AG04449 (cell line): Measurements from ENCODE around the gene UBXN2A.
"Not testable (repeated sequence)": the region's sequence is repeated elsewhere in the genome, so short reads cannot be mapped to it uniquely, and the experiment has no call there.

Source experiments
- CTCF ChIA-PET: fragments of 350-600 bp; formaldehyde crosslinking; extraction: SDS; loops from one replicate; lab custom pipeline; 2021; ENCODE audit warnings: antibody characterized with exemption; lab: Yijun Ruan, JAX
- POLR2A ChIA-PET: fragments of 400-600, 350-600 bp; formaldehyde crosslinking; extraction: SDS; loops from one replicate; lab custom pipeline; 2020; ENCODE audit warnings: antibody characterized with exemption, inconsistent platforms; lab: Yijun Ruan, JAX
- DNase-seq: peaks from one replicate; pipeline ENCODE4 v3.0.0-alpha.2; 2010; ENCODE audit warnings: low read depth, low spot score
- H3K4me3 ChIP-seq: 2 replicates; pipeline ENCODE4 v1.5.1; 2011; ENCODE audit warnings: low read depth, mild to moderate bottlenecking, control low read depth, low read length
- CTCF ChIP-seq: IDR thresholded peaks from one replicate; pipeline ENCODE4 v1.5.1; 2011; ENCODE audit warnings: mild to moderate bottlenecking, moderate library complexity, low read length, control low read depth, inconsistent platforms; ENCODE audit not compliant: insufficient read depth; ENCODE audit errors: missing control alignments

Gene UBXN2A

DNA sequence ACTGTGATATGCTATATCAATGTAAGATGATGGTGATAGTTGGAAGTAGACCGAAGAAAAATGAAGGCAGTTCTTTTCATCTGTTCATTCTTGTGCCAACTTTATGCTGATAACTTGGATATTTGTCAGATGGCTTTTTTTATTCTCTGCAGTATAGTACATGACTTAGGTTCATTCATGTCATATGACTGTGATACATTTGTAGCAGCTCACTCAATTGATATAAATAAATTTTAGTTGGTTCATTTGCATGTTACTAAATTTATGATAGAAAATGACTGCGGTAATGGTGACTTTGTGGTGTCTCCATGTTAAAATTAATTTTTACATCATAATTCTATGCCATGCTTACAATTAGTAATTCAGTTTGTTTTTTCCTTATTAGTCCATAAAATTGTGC, 7.1 kb downstream of the UBXN2A start:
- no peak for DNase-seq
- no peak overlapping the region for H3K4me3 ChIP-seq
- TF ChIP-seq CTCF = no peak
- ChIA-PET CTCF (no interaction called here), POLR2A (no interaction called here)

- H3K4me3 ChIP-seq, DNase-seq, POLR2A ChIA-PET: not testable (repeated sequence)
- CTCF ChIA-PET = interaction anchor here (1.5 kb wide), 1 partner anchor 25 kb away, joined by 6 read pairs; the partner anchor contains the start of gene ATAD2B
Measured at GRCh38 chr2:23952558-23952957, 12.3 kb downstream of the UBXN2A start.

DNA sequence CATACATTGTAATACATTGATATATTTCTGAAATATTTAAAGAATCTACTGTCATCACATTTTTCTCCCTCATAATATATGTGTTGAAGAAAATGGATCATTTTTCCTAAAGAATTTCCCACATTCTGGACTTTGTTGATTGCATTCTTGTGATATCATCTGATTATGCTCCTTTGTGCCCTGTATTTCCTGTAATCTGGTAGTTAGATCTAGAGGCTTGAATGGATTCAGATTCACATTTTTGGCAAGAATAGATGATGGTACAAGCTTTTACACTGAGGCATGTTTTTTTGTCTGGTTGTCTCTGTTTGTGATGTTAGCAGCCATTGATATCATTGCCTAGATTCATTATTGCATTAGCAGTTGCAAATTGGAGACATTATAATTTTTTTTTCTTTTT, 13.4 kb downstream of the UBXN2A start:
- CTCF ChIA-PET = interaction anchor here (1.0 kb wide), 1 partner anchor 26 kb away, joined by 4 read pairs; the partner anchor contains the start of gene ATAD2B
- POLR2A ChIA-PET = no interaction called here
- no peak for TF ChIP-seq CTCF
- H3K4me3 ChIP-seq = no peak overlapping the region
- no peak for DNase-seq

GRCh38 chr2:23954325-23955014, 14.2 kb downstream of the UBXN2A start:
- TF ChIP-seq CTCF = no peak
- CTCF ChIA-PET = no interaction called here
- no peak for DNase-seq
- no peak overlapping the region for H3K4me3 ChIP-seq
- POLR2A ChIA-PET = no interaction called here

DNA sequence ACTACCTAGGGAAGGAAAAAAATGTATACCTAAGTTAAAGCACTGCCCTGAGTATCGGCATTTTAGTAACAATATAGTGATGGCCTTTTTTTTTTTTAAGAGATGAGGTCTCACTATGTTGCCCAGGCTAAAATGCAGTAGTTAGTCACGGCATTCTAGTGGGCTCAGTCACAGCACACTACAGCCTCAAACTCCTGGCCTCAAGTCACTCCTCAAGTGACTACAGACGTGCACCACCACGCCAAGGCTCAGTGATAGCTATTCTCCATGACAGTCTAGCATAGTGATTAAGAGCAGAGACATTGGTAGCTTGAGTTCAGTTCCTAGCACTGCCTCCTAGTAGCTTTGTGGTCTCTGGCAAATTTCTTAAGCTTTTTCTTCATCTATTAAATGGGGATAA, 27.6 kb downstream of the UBXN2A start:
- POLR2A ChIA-PET = no interaction called here
- no peak overlapping the region for H3K4me3 ChIP-seq
- TF ChIP-seq CTCF = no peak
- no peak for DNase-seq
- CTCF ChIA-PET = no interaction called here

- no peak overlapping the region for H3K4me3 ChIP-seq
- no peak for DNase-seq
- CTCF ChIA-PET = no interaction called here
- no peak for TF ChIP-seq CTCF
- POLR2A ChIA-PET = interaction anchor here (1.1 kb wide), 1 partner anchor 50 kb away, joined by 3 read pairs; the partner anchor contains the start of gene ATAD2B
Measured at GRCh38 chr2:23976883-23977282, 36.6 kb downstream of the UBXN2A start.

GRCh38 chr2:23988371-23988770, 48.1 kb downstream of the UBXN2A start:
- ChIA-PET POLR2A (no interaction called here), CTCF (no interaction called here)
- no peak for TF ChIP-seq CTCF
- no peak overlapping the region for H3K4me3 ChIP-seq
- DNase-seq = no peak
